Glomerular endothelial cell (primary cell): Measurements from ENCODE around the gene ZNF442. TPM values are rescaled to one million over a fixed set of nuclear protein-coding genes. Genes with fewer than 3 reads are reported as not detected.
"Not testable (repeated sequence)": the region's sequence is repeated elsewhere in the genome, so short reads cannot be mapped to it uniquely, and the experiment has no call there.

Experiments used
- DNase-seq: peaks from one replicate; pipeline ENCODE4 v3.0.0-alpha.2; 2011; ENCODE audit warnings: low read depth, low spot score; ENCODE audit errors: extremely low read depth
- total RNA-seq: library from RNA; depleted of rRNA; stranded (reverse); fragments of >200 nt; gene quantifications from 2 replicates; pipeline ENCODE4 v1.2.3, GENCODE V29; 2015

Gene ZNF442
- total RNA-seq, result 0.48 and 1.1 TPM in 2 replicates

- peak; percentile 84 for DNase-seq
Measured at GRCh38 chr19:12365236-12366162, at the start of gene ZNF442. TSS of gene ZNF442 (minus strand) at chr19:12365683. CDS start at chr19:12363631, 2,052 bp downstream.

GRCh38 chr19:12411893-12412292 lies 46.4 kb upstream of the ZNF442 start:
- DNase-seq, result no peak

GRCh38 chr19:12400633-12401502 lies 35.4 kb upstream of the ZNF442 start, which contains the start of gene ZNF799:
TSS of gene ZNF799 (minus strand) at chr19:12401271. CDS start at chr19:12401070, 201 bp downstream.
- peak; percentile 94 for DNase-seq

- DNase-seq, result not testable (repeated sequence)
Measured at GRCh38 chr19:12399901-12400632, 34.6 kb upstream of the ZNF442 start.

- DNase-seq, result not testable (repeated sequence)
Measured at GRCh38 chr19:12391148-12391547, 25.7 kb upstream of the ZNF442 start.

- not testable (repeated sequence) for DNase-seq
Measured at GRCh38 chr19:12386365-12386764, 20.9 kb upstream of the ZNF442 start.

GRCh38 chr19:12380444-12380737 lies 14.9 kb upstream of the ZNF442 start:
- no peak for DNase-seq

- DNase-seq, result no peak
Measured at GRCh38 chr19:12379732-12380443, 14.4 kb upstream of the ZNF442 start.

- DNase-seq, result no peak
Measured at GRCh38 chr19:12374026-12374425, 8.5 kb upstream of the ZNF442 start.

GRCh38 chr19:12364391-12365235 lies 870 bp downstream of the ZNF442 start:
- DNase-seq, result no peak

GRCh38 chr19:12362236-12362635 lies 3.2 kb downstream of the ZNF442 start:
- not testable (repeated sequence) for DNase-seq

- DNase-seq, result no peak
Measured at GRCh38 chr19:12353375-12353774, 12.1 kb downstream of the ZNF442 start.

GRCh38 chr19:12350890-12351197 lies 14.6 kb downstream of the ZNF442 start:
- DNase-seq, result no peak

GRCh38 chr19:12350185-12350889 lies 15.1 kb downstream of the ZNF442 start:
- no peak for DNase-seq

- DNase-seq, result no peak
Measured at GRCh38 chr19:12346896-12347295, 18.6 kb downstream of the ZNF442 start.

- no peak for DNase-seq
Measured at GRCh38 chr19:12345197-12345596, 20.3 kb downstream of the ZNF442 start.

- peak; percentile 70 for DNase-seq
Measured at GRCh38 chr19:12333162-12334159, 32.0 kb downstream of the ZNF442 start, which contains the start of gene ZNF563. TSS of gene ZNF563 (minus strand) at chr19:12333633. CDS start at chr19:12333482, 151 bp downstream.
